Neural progenitor cell (in vitro differentiated cells): ENCODE measurements around the gene CHST9. TPM values are rescaled to one million over a fixed set of nuclear protein-coding genes. Genes with fewer than 3 reads are reported as not detected.

Source experiments
- DNase-seq: peaks from one replicate; pipeline ENCODE4 v3.0.0-alpha.2; 2016; ENCODE audit warnings: low spot score
- H2AFZ ChIP-seq: fragments of 200-600 bp; sonication (generic); replicated peaks from 2 replicates; pipeline ENCODE4 v1.6.1; 2016; ENCODE audit warnings: antibody characterized with exemption
- H3F3A ChIP-seq: fragments of 200-600 bp; sonication (generic); 2 replicates; pipeline ENCODE4 v1.6.1; 2016; ENCODE audit warnings: antibody characterized with exemption, low read depth
- H3K27ac ChIP-seq: fragments of 200-600 bp; sonication (generic); 2 replicates; pipeline ENCODE4 v1.5.1; 2016; ENCODE audit warnings: mild to moderate bottlenecking
- H3K27me3 ChIP-seq: fragments of 200-600 bp; sonication (generic); 2 replicates; pipeline ENCODE4 v1.6.1; 2016; ENCODE audit warnings: mild to moderate bottlenecking, moderate library complexity
- H3K36me3 ChIP-seq: fragments of 200-600 bp; sonication (generic); 2 replicates; pipeline ENCODE4 v1.5.1; 2016
- H3K4me1 ChIP-seq: fragments of 200-600 bp; sonication (generic); 2 replicates; pipeline ENCODE4 v1.6.1; 2016; ENCODE audit warnings: mixed run types
- H3K4me2 ChIP-seq: fragments of 200-600 bp; sonication (generic); 2 replicates; pipeline ENCODE4 v1.6.1; 2016
- H3K4me3 ChIP-seq: fragments of 200-600 bp; sonication (generic); 2 replicates; pipeline ENCODE4 v1.5.1; 2016
- H3K79me2 ChIP-seq: fragments of 200-600 bp; sonication (generic); 2 replicates; pipeline ENCODE4 v1.6.1; 2016; ENCODE audit warnings: low read depth
- H3K9ac ChIP-seq: fragments of 200-600 bp; sonication (generic); 2 replicates; pipeline ENCODE4 v1.6.1; 2016
- H3K9me3 ChIP-seq: fragments of 200-600 bp; sonication (generic); 2 replicates; pipeline ENCODE4 v1.5.1; 2016; ENCODE audit warnings: low read depth
- H4K20me1 ChIP-seq: fragments of 200-600 bp; sonication (generic); 2 replicates; pipeline ENCODE4 v1.6.1; 2016; ENCODE audit warnings: low read depth
- H3K27ac Mint-ChIP-seq: 3 replicates; pipeline ENCODE4 v1.8.0; 2021; ENCODE audit warnings: mixed read lengths
- H3K27me3 Mint-ChIP-seq: 2 replicates; pipeline ENCODE4 v1.8.0; 2022; ENCODE audit warnings: low read depth, mild to moderate bottlenecking, inconsistent platforms, moderate library complexity, mixed read lengths; ENCODE audit not compliant: insufficient read depth
- H3K36me3 Mint-ChIP-seq: 3 replicates; pipeline ENCODE4 v1.8.0; 2021; ENCODE audit warnings: mixed read lengths
- H3K4me1 Mint-ChIP-seq: 3 replicates; pipeline ENCODE4 v1.8.0; 2021; ENCODE audit warnings: mixed read lengths
- H3K4me3 Mint-ChIP-seq: 3 replicates; pipeline ENCODE4 v1.8.0; 2021; ENCODE audit warnings: mild to moderate bottlenecking, moderate library complexity, mixed read lengths
- H3K9me3 Mint-ChIP-seq: 3 replicates; pipeline ENCODE4 v1.8.0; 2020; ENCODE audit warnings: mixed read lengths
- EZH2 ChIP-seq: fragments of 200-600 bp; sonication (generic); IDR thresholded peaks from 2 replicates; pipeline ENCODE4 v1.6.1; 2017; ENCODE audit warnings: antibody characterized with exemption, mild to moderate bottlenecking, moderate library complexity
- EZH2phosphoT487 ChIP-seq: fragments of 200-600 bp; sonication (generic); IDR thresholded peaks from 2 replicates; pipeline ENCODE4 v1.6.1; 2017; ENCODE audit warnings: antibody characterized with exemption
- total RNA-seq: library from RNA; depleted of rRNA; stranded (reverse); fragments of >200 nt; gene quantifications from 2 replicates; pipeline ENCODE4 v1.2.3, GENCODE V29; 2015; ENCODE audit warnings: low replicate concordance
- TF ChIP-seq, protein P1 (sequence below): fragments of 200-600 bp; sonication (generic); IDR thresholded peaks from 2 replicates; pipeline ENCODE4 v1.5.1; 2017; ENCODE audit warnings: antibody characterized with exemption, mild to moderate bottlenecking

The CHST9 gene
- total RNA-seq, 1 donor from 2014 or later: 1.3 TPM

DNA sequence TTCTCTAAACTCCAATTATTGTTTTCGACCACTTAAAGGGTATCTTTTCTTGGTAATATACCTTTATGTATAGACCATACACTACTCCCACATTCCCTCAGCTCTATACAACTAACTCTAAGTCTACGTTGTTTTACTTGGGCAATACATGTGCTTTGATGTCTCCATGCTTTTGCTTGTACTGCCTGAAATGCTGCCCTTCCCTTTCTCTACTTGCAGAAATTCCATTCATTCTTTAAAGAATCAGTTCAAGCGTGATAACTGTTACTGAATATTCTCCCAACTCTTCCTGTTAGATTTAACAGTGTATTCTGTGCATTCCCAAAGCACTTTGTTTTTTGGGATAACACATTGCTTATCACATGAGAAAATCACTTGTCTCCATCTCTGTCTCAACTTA is 162.6 kb downstream of the CHST9 start:
- no peak overlapping the region for H2AFZ ChIP-seq
- no peak overlapping the region for H3K4me3 Mint-ChIP-seq
- H3K36me3 ChIP-seq: no peaks in the 10 kb centered on the region
- H3K9ac ChIP-seq: no peak overlapping the region
- no peaks in the 10 kb centered on the region for H3K4me1 ChIP-seq
- H3K36me3 Mint-ChIP-seq: peaks cover 5% of the 10 kb centered on the region
- H3K27me3 Mint-ChIP-seq: no peaks in the 10 kb centered on the region
- H3K79me2 ChIP-seq: no peaks in the 10 kb centered on the region
- H3F3A ChIP-seq: no peaks in the 10 kb centered on the region
- no peak overlapping the region for H3K4me2 ChIP-seq
- TF ChIP-seq EZH2phosphoT487: no peak
- no peak for TF ChIP-seq EZH2
- no peaks in the 10 kb centered on the region for H4K20me1 ChIP-seq
- no peak for DNase-seq
- no peak overlapping the region for H3K27ac ChIP-seq
- no peaks in the 10 kb centered on the region for H3K9me3 Mint-ChIP-seq
- H3K4me3 ChIP-seq: no peak overlapping the region
- H3K9me3 ChIP-seq: no peaks in the 10 kb centered on the region
- no peak overlapping the region for H3K27ac Mint-ChIP-seq
- H3K4me1 Mint-ChIP-seq: peaks cover 13% of the 10 kb centered on the region
- no peaks in the 10 kb centered on the region for H3K27me3 ChIP-seq

DNA sequence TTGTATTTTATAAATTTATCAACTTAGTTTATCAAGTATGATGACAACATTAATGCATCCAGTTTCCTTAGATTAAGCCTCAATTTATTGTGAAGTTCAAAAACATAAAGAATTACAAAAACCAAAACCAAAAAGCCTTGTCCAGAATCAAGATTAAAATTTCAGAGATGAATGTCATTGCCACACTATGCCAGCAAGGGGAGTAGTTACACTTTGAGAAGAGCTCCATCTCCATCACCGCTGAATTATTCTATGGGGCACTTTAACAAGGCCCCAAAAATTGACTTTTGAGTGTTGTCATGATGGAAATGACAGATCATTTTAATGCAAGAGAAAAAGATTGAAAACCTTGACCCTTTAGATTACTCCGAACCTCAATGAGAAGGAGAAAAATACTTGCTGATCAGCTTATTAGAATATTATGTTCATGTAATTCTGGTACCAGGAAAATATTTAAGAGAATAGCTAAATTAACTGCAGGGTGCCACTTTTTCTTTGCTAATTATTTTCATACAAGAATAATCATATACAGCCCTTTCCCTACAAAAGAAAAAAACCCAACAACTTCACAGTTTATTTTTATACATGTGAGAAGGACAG is 167.1 kb downstream of the CHST9 start:
- Mint-ChIP-seq H3K27ac (no peak overlapping the region), H3K9me3 (no peaks in the 10 kb centered on the region), H3K36me3 (peaks cover 5% of the 10 kb centered on the region), H3K4me3 (no peak overlapping the region), H3K27me3 (no peaks in the 10 kb centered on the region), H3K4me1 (peaks cover 13% of the 10 kb centered on the region)
- Histone ChIP-seq H3K4me2 (no peak overlapping the region), H3K9me3 (no peaks in the 10 kb centered on the region), H3K27me3 (no peaks in the 10 kb centered on the region), H2AFZ (no peak overlapping the region), H4K20me1 (no peaks in the 10 kb centered on the region), H3K36me3 (no peaks in the 10 kb centered on the region), H3K9ac (no peak overlapping the region), H3F3A (no peaks in the 10 kb centered on the region), H3K4me1 (no peaks in the 10 kb centered on the region), H3K4me3 (no peak overlapping the region), H3K27ac (no peak overlapping the region), H3K79me2 (no peaks in the 10 kb centered on the region)
- peak; percentile 49 for DNase-seq
- TF ChIP-seq, protein P1, sequence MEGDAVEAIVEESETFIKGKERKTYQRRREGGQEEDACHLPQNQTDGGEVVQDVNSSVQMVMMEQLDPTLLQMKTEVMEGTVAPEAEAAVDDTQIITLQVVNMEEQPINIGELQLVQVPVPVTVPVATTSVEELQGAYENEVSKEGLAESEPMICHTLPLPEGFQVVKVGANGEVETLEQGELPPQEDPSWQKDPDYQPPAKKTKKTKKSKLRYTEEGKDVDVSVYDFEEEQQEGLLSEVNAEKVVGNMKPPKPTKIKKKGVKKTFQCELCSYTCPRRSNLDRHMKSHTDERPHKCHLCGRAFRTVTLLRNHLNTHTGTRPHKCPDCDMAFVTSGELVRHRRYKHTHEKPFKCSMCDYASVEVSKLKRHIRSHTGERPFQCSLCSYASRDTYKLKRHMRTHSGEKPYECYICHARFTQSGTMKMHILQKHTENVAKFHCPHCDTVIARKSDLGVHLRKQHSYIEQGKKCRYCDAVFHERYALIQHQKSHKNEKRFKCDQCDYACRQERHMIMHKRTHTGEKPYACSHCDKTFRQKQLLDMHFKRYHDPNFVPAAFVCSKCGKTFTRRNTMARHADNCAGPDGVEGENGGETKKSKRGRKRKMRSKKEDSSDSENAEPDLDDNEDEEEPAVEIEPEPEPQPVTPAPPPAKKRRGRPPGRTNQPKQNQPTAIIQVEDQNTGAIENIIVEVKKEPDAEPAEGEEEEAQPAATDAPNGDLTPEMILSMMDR: peak; percentile 75
- TF ChIP-seq EZH2: no peak

DNA sequence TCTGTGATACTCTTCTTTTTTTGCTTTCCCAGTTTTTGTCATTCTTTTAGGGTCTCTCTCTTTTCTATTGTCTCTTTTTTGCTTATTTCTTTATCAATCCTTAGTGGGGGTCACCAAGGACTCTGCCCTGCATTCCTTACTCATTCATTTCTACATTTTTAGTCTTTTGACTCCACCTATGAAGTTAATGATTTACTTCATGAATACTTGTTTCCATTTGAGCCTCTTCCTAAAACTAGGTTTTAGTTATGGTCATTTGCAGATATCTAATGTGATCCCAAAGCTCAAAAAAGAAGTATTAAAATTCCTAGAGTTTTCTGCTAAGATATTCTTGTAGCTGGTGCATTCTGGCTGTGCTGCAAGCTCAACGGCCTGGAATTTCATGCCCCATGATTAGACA is 170.3 kb downstream of the CHST9 start:
- Mint-ChIP-seq H3K4me1 (peaks cover 8% of the 10 kb centered on the region), H3K36me3 (peaks cover 2% of the 10 kb centered on the region), H3K9me3 (peaks cover 4% of the 10 kb centered on the region), H3K27ac (no peak overlapping the region), H3K4me3 (no peak overlapping the region), H3K27me3 (no peaks in the 10 kb centered on the region)
- no peak overlapping the region for H3K9ac ChIP-seq
- no peaks in the 10 kb centered on the region for H4K20me1 ChIP-seq
- no peaks in the 10 kb centered on the region for H3K4me1 ChIP-seq
- no peak overlapping the region for H2AFZ ChIP-seq
- no peak for DNase-seq
- H3K27ac ChIP-seq: no peak overlapping the region
- no peaks in the 10 kb centered on the region for H3K9me3 ChIP-seq
- no peaks in the 10 kb centered on the region for H3K79me2 ChIP-seq
- TF ChIP-seq EZH2phosphoT487: no peak
- no peak for TF ChIP-seq EZH2
- TF ChIP-seq, protein P1: no peak
- no peaks in the 10 kb centered on the region for H3K36me3 ChIP-seq
- no peaks in the 10 kb centered on the region for H3F3A ChIP-seq
- no peak overlapping the region for H3K4me3 ChIP-seq
- H3K4me2 ChIP-seq: no peak overlapping the region
- H3K27me3 ChIP-seq: no peaks in the 10 kb centered on the region

- H3K36me3 Mint-ChIP-seq: no peaks in the 10 kb centered on the region
- Histone ChIP-seq H2AFZ (no peak overlapping the region), H3K9me3 (no peaks in the 10 kb centered on the region), H4K20me1 (no peaks in the 10 kb centered on the region), H3K4me3 (no peak overlapping the region), H3K9ac (no peak overlapping the region), H3K4me1 (no peaks in the 10 kb centered on the region), H3K36me3 (no peaks in the 10 kb centered on the region), H3K79me2 (no peaks in the 10 kb centered on the region), H3K27me3 (no peaks in the 10 kb centered on the region), H3K27ac (no peak overlapping the region), H3K4me2 (no peak overlapping the region), H3F3A (no peaks in the 10 kb centered on the region)
- no peaks in the 10 kb centered on the region for H3K4me1 Mint-ChIP-seq
- H3K9me3 Mint-ChIP-seq: peaks cover 4% of the 10 kb centered on the region
- H3K27me3 Mint-ChIP-seq: no peaks in the 10 kb centered on the region
- no peak for DNase-seq
- H3K27ac Mint-ChIP-seq: no peak overlapping the region
- H3K4me3 Mint-ChIP-seq: no peak overlapping the region
- TF ChIP-seq, protein P1: no peak
- TF ChIP-seq EZH2phosphoT487 (no peak), EZH2 (no peak)
Measured at GRCh38 chr18:27010784-27011183, 174.3 kb downstream of the CHST9 start.
